HCT116 (cell line): ENCODE results near the gene RAB1A. TPM values are rescaled to one million over a fixed set of nuclear protein-coding genes. Genes with fewer than 3 reads are reported as not detected.

ENCODE experiments used
- ATAC-seq: fragments of 200-7000 bp; cut with Tn5 transposase; 2 replicates; pipeline ENCODE4 v1.9.1; 2020; ENCODE audit warnings: mild to moderate bottlenecking, moderate library complexity
- BruUV-seq: library from RNA; stranded (reverse); fragments of 400-500 nt; replicated peaks from 2 replicates; lab custom pipeline; 2021; lab: Mats Ljungman, UMichigan
- CTCF ChIA-PET: fragments of 300-600 bp; sonication (Branson Sonifier 250); formaldehyde crosslinking; loops from one replicate; lab custom pipeline; 2021; ENCODE audit warnings: antibody characterized with exemption; lab: Charles Lee
- POLR2A ChIA-PET: fragments of 300-600, 350-600 bp; sonication (Branson Sonifier 250); formaldehyde crosslinking; loops from one replicate; lab custom pipeline; 2021; ENCODE audit warnings: antibody characterized with exemption; lab: Charles Lee
- RAD21 ChIA-PET, 2 experiments: fragments of 300-600 bp; sonication (Branson Sonifier 250); formaldehyde crosslinking; loops; one replicate each; lab custom pipeline; 2023; ENCODE audit warnings: low total read pairs in 2 of 2; ENCODE audit not compliant: uncharacterized antibody in 2 of 2, unreplicated experiment in 2 of 2, low non-redundant PET in 1 of 2; lab: Charles Lee
- DNase-seq: peaks from one replicate; pipeline ENCODE4 v3.0.0-alpha.2; 2010; ENCODE audit warnings: low read depth, low spot score
- H2AFZ ChIP-seq: fragments of 200-600 bp; shearing (Covaris generic), sonication (generic); 2 replicates; pipeline ENCODE4 v1.6.1; 2017; ENCODE audit warnings: low read depth, mixed run types, mixed read lengths, antibody characterized with exemption, low read length; ENCODE audit not compliant: poor library complexity, severe bottlenecking
- H3K27ac ChIP-seq: 2 replicates; pipeline ENCODE4 v1.5.1; 2012; ENCODE audit warnings: low read depth, low read length
- H3K27me3 ChIP-seq: fragments of 200-600 bp; sonication (generic); 2 replicates; pipeline ENCODE4 v1.6.1; 2016; ENCODE audit warnings: mixed run types, low read length, mixed read lengths; ENCODE audit not compliant: insufficient read depth
- H3K36me3 ChIP-seq, 2 experiments: fragments of 200-500 bp in 1 of 2; fragments of 200-600 bp in 1 of 2; sonication (Bioruptor generic) in 1 of 2; sonication (generic) in 1 of 2; 2 replicates each; pipeline versions ENCODE4 v1.5.1 to v1.6.1; 2014 to 2016; ENCODE audit warnings: low read length in 2 of 2, inconsistent platforms in 1 of 2, mixed read lengths in 1 of 2, mixed run types in 1 of 2; ENCODE audit not compliant: insufficient read depth in 2 of 2, control insufficient read depth in 1 of 2
- H3K4me1 ChIP-seq, 2 experiments: fragments of 200-600 bp in 1 of 2; sonication (generic) in 1 of 2; 2 replicates each; pipeline versions ENCODE4 v1.5.1 to v1.6.1; 2012 to 2017; ENCODE audit warnings: low read length in 2 of 2, inconsistent platforms in 1 of 2, mild to moderate bottlenecking in 1 of 2, mixed read lengths in 1 of 2, mixed run types in 1 of 2, moderate library complexity in 1 of 2; ENCODE audit not compliant: insufficient read depth in 2 of 2, control insufficient read depth in 1 of 2
- H3K4me2 ChIP-seq: fragments of 200-600 bp; sonication (generic); 2 replicates; pipeline ENCODE4 v1.6.1; 2017; ENCODE audit warnings: mixed run types, low read length, mixed read lengths
- H3K4me3 ChIP-seq, 2 experiments: fragments of 200-600 bp in 1 of 2; sonication (generic) in 1 of 2; replicated peaks in 1 of 2; 2 replicates each; pipeline ENCODE4 v1.5.1; 2011 to 2016; ENCODE audit warnings: low read length in 2 of 2, control low read depth in 1 of 2, low read depth in 1 of 2, mild to moderate bottlenecking in 1 of 2, mixed read lengths in 1 of 2, mixed run types in 1 of 2
- H3K79me2 ChIP-seq: fragments of 200-600 bp; sonication (generic); 2 replicates; pipeline ENCODE4 v1.6.1; 2017; ENCODE audit warnings: mild to moderate bottlenecking, mixed run types, low read length, moderate library complexity, mixed read lengths; ENCODE audit not compliant: insufficient read depth
- H3K9ac ChIP-seq: fragments of 200-600 bp; sonication (generic); 2 replicates; pipeline ENCODE4 v1.6.1; 2016; ENCODE audit warnings: low read length, mixed read lengths
- H3K9me2 ChIP-seq: fragments of 200-600 bp; sonication (generic), shearing (Covaris generic); 2 replicates; pipeline ENCODE4 v1.6.1; 2017; ENCODE audit warnings: mixed run types, mild to moderate bottlenecking, moderate library complexity; ENCODE audit not compliant: insufficient read depth
- H3K9me3 ChIP-seq, 2 experiments: fragments of 200-500 bp in 1 of 2; fragments of 200-600 bp in 1 of 2; sonication (Bioruptor generic) in 1 of 2; sonication (generic) in 1 of 2; 2 replicates each; pipeline ENCODE4 v1.6.1; 2014 to 2017; ENCODE audit warnings: low read length in 2 of 2, mixed read lengths in 2 of 2, inconsistent platforms in 1 of 2, low read depth in 1 of 2, mild to moderate bottlenecking in 1 of 2, mixed run types in 1 of 2, moderate library complexity in 1 of 2; ENCODE audit not compliant: control insufficient read depth in 1 of 2, insufficient read depth in 1 of 2
- H4K20me1 ChIP-seq: fragments of 200-600 bp; sonication (generic), shearing (Covaris generic); 2 replicates; pipeline ENCODE4 v1.6.1; 2017; ENCODE audit warnings: mixed run types, mild to moderate bottlenecking, moderate library complexity; ENCODE audit not compliant: insufficient read depth
- CEBPB ChIP-seq: IDR thresholded peaks from 2 replicates; pipeline ENCODE4 v1.6.1; 2012; ENCODE audit warnings: low read depth
- EGR1 ChIP-seq: IDR thresholded peaks from 2 replicates; pipeline ENCODE4 v1.6.1; 2012; ENCODE audit warnings: low read depth
- EZH2 ChIP-seq: fragments of 200-600 bp; sonication (generic); IDR thresholded peaks from 2 replicates; pipeline ENCODE4 v1.6.1; 2017; ENCODE audit warnings: antibody characterized with exemption, mixed run types
- EZH2phosphoT487 ChIP-seq: fragments of 200-600 bp; IDR thresholded peaks from 2 replicates; pipeline ENCODE4 v1.6.1; 2018; ENCODE audit warnings: antibody characterized with exemption, borderline replicate concordance
- MAX ChIP-seq: IDR thresholded peaks from 2 replicates; pipeline ENCODE4 v1.6.1; 2012
- POLR2A ChIP-seq: IDR thresholded peaks from 2 replicates; pipeline ENCODE4 v1.7.0; 2011; ENCODE audit warnings: borderline replicate concordance; ENCODE audit not compliant: insufficient read depth, insufficient read length; ENCODE audit errors: extremely low read depth
- POLR2AphosphoS5 ChIP-seq: IDR thresholded peaks from 2 replicates; pipeline ENCODE4 v1.6.1; 2011; ENCODE audit warnings: mild to moderate bottlenecking, low read depth, low read length, moderate library complexity
- RAD21 ChIP-seq: IDR thresholded peaks from 2 replicates; pipeline ENCODE4 v1.6.1; 2012; ENCODE audit warnings: low read depth, mild to moderate bottlenecking
- SIN3A ChIP-seq: IDR thresholded peaks from 2 replicates; pipeline ENCODE4 v1.6.1; 2012; ENCODE audit warnings: low read depth
- SP1 ChIP-seq: IDR thresholded peaks from 2 replicates; pipeline ENCODE4 v1.6.1; 2012; ENCODE audit warnings: low read depth
- SRF ChIP-seq: IDR thresholded peaks from 2 replicates; pipeline ENCODE4 v1.6.1; 2012; ENCODE audit warnings: low read depth
- TCF7L2 ChIP-seq: IDR thresholded peaks from 2 replicates; pipeline ENCODE4 v1.7.0; 2011; ENCODE audit warnings: borderline replicate concordance, inconsistent platforms; ENCODE audit not compliant: insufficient read depth, insufficient read length; ENCODE audit errors: extremely low read depth
- ZFX ChIP-seq: fragments of 450-650 bp; IDR thresholded peaks from 2 replicates; pipeline ENCODE4 v1.6.1; 2017
- ZNF274 ChIP-seq: fragments of 200-500 bp; sonication (Bioruptor generic); IDR thresholded peaks from 2 replicates; pipeline ENCODE4 v1.6.1; 2014; ENCODE audit warnings: mild to moderate bottlenecking, low read depth, low read length, inconsistent platforms
- intact Hi-C: fragments of 100-400 bp; cut with micrococcal nuclease; formaldehyde crosslinking; loops from 2 replicates; pipeline ENCODE4 v1.10.0; 2022
- total RNA-seq: library from RNA; stranded (reverse); gene quantifications from one replicate; pipeline ENCODE4 v1.2.1, GENCODE V29; 2021; ENCODE audit not compliant: unreplicated experiment
- TF ChIP-seq, protein P1 (sequence below): IDR thresholded peaks from 2 replicates; pipeline ENCODE4 v1.6.1; 2012; ENCODE audit warnings: low read depth

Gene RAB1A
- total RNA-seq, 1 experiment from 2014 or later, result 131 TPM

DNA sequence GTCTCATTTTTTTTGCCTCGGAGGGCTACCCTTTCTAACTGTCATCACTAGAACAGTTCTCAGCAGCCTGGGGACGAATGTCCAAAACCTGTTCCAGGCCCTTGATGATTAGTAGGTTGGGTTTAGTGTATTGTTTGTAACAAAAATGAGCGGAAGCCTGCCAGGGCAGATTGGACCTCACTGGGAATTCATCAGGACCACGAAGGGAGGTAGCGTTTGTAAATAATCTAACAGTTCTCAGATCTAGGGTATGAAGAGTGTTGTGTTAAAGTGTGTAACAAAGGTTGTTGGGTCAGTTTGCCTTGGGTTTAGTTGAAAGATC, 72.9 kb downstream of the RAB1A start (continued):
- TF ChIP-seq, protein P1, sequence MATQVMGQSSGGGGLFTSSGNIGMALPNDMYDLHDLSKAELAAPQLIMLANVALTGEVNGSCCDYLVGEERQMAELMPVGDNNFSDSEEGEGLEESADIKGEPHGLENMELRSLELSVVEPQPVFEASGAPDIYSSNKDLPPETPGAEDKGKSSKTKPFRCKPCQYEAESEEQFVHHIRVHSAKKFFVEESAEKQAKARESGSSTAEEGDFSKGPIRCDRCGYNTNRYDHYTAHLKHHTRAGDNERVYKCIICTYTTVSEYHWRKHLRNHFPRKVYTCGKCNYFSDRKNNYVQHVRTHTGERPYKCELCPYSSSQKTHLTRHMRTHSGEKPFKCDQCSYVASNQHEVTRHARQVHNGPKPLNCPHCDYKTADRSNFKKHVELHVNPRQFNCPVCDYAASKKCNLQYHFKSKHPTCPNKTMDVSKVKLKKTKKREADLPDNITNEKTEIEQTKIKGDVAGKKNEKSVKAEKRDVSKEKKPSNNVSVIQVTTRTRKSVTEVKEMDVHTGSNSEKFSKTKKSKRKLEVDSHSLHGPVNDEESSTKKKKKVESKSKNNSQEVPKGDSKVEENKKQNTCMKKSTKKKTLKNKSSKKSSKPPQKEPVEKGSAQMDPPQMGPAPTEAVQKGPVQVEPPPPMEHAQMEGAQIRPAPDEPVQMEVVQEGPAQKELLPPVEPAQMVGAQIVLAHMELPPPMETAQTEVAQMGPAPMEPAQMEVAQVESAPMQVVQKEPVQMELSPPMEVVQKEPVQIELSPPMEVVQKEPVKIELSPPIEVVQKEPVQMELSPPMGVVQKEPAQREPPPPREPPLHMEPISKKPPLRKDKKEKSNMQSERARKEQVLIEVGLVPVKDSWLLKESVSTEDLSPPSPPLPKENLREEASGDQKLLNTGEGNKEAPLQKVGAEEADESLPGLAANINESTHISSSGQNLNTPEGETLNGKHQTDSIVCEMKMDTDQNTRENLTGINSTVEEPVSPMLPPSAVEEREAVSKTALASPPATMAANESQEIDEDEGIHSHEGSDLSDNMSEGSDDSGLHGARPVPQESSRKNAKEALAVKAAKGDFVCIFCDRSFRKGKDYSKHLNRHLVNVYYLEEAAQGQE, result no peak
- TF ChIP-seq CEBPB (no peak), SRF (no peak), EGR1 (no peak), SP1 (no peak), ZFX (no peak)
- TF ChIP-seq, all 23 proteins: peak for 0

- H3K9me3 ChIP-seq, result no peaks in the 10 kb centered on the region
- peak within 1 kb of the TSS; percentile 65; the same call in 1 of the 2 replicates for H3K27ac ChIP-seq
- peak; percentile 96 for TF ChIP-seq SP1
- peak; percentile 89 for TF ChIP-seq ZFX
- TF ChIP-seq RAD21, result no peak
- peak; percentile 42; the same call in 1 of the 2 replicates for TF ChIP-seq SIN3A
- peak; percentile 67 for TF ChIP-seq MAX
- TF ChIP-seq TCF7L2, result peak; percentile 20
- peak; percentile 72 for TF ChIP-seq POLR2A
- no peak for TF ChIP-seq EZH2phosphoT487
- peak; percentile 92 for TF ChIP-seq POLR2AphosphoS5
- no peak for TF ChIP-seq CEBPB
- no peak for TF ChIP-seq ZNF274
- no peak for TF ChIP-seq EZH2
- H3K27me3 ChIP-seq, result no peaks in the 10 kb centered on the region
- BruUV-seq, result no TSS peak
- H3K9ac ChIP-seq, result peak within 1 kb of the TSS; percentile 74
- ChIA-PET RAD21 (interaction anchor here (0.6 to 1.4 kb wide), 3 partner anchors 107 to 139 kb away, joined by 3 to 8 read pairs (median 3); no protein-coding TSS in a partner anchor), POLR2A (interaction anchor here (0.8 to 1.9 kb wide), 6 partner anchors 8 to 74 kb away, joined by 3 to 9 read pairs (median 4); partner anchors contain the start of gene RAB1A), CTCF (interaction anchor here (1.0 to 1.4 kb wide), 5 partner anchors 8 to 141 kb away, joined by 3 to 11 read pairs (median 4); no protein-coding TSS in a partner anchor)
- H3K36me3 ChIP-seq, result no peaks in the 10 kb centered on the region
- no peaks in the 10 kb centered on the region for H4K20me1 ChIP-seq
- H3K4me1 ChIP-seq, result peaks cover 6 to 21% of the 10 kb centered on the region in 2 experiments; a peak in 3 of 4 replicates
- H2AFZ ChIP-seq, result peak within 1 kb of the TSS; percentile 48
- peaks cover 35% of the 10 kb centered on the region for H3K79me2 ChIP-seq
- intact Hi-C loops, result loop anchor here (5.0 to 10.0 kb wide), 2 partner anchors 139 to 378 kb away; partner anchors contain the start of gene SPRED2
- no peaks in the 10 kb centered on the region for H3K9me2 ChIP-seq
- DNase-seq (peak; percentile 93), ATAC-seq (peak; percentile 96)
- H3K4me2 ChIP-seq, result peak within 1 kb of the TSS; percentile 98
- peak within 1 kb of the TSS; percentile 67 to 70 for H3K4me3 ChIP-seq
These were observed 73.5 kb downstream of the RAB1A start, which contains the start of gene CEP68 for GRCh38 chr2:65056215-65057053. Gene CEP68, plus strand, starts transcription at chr2:65056416. Its CDS starts 13,029 bp downstream, at chr2:65069445.
